ENCODE measurements around the gene IQCF5.
"Not testable (repeated sequence)": the region's sequence is repeated elsewhere in the genome, so short reads cannot be mapped to it uniquely, and the experiment has no call there.

IQCF5 gene

DNA sequence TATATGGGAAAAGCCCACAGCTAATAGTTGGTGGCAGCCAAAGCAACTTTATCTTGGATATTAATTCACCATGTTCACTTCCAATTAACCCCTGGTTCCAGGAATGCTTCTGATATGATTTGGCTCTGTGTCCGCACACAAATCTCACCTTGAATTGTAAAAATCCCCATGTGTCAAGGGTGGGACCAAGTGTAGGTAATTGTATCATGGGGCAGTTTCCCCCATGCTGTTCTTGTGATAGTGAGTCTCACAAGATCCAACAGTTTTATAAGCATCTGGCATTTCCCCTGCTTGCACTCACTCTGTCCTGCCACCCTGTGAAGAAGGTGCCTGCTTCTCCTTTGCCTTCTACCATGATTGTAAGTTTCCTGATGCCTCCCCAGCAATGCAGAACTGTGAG, 6.5 kb downstream of the IQCF5 start:
- DNase-seq (ENCODE audit: low read depth in 2 of 2): not testable (repeated sequence)

DNA sequence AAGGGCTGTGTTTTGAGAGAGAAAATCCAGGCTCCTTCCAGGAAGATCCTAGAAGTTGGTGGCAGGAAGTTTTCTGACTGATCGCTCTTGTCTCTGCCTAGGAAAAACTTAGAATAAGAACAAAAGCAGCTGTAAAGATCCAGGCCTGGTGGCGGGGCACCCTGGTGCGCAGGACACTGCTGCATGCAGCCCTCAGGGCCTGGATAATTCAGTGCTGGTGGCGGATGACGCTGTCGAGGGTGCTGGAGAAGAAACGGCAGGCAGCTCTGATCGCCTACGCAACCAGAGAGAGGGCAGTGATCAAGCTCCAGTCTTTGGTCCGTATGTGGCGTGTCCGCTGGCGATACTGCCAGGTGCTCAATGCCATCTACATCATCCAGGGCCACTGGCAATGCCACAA, 12.5 kb downstream of the IQCF5 start:
- DNase-seq (ENCODE audit: low read depth in 2 of 2): no peak

DNA sequence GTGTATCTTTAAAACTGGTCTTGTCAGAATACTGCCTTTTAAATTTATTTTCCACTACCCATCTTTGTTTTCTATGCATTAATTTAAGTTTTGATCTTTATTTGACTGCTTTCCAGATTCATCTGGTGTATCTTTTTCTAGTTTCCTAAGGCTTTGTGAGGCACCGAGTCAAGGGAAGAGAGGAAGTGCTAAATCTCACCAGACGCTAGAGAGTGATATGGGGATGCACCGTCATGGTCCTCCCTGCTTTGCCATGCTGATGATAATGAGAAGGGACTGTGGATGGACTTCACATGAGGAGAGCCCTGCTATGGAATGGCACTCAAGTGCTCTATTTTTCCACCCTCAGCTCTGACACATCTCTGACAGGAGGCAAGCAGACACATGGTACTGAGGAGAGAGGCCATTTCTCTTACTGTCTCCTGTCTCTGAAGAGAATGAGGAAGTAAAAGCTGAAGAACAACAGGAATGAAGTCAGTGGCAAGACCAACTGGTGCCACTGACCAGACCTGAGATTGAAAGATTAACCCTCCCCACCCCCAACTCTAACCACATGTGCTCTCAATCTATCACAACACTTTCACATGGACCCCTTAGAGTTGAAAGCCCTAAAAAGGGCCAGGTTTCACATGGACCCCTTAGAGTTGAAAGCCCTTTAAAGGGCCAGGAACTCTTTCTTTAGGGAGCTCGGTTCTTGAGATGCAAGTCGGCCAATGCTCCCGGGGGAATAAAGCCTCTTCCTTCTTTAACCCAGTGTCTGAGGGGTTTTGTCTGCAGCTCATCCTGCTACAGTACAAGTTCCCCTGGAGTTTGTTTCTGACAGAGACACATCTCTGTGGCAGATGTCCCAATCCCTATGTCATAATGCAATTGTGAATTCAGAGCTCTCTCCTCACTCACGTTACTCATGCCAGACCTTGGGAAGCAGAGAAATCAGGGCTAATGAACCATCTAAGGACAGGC, 14.4 kb downstream of the IQCF5 start, which contains the start of gene IQCF2:
Gene IQCF2, plus strand, starts transcription at position 913 of the 963 bp plus-strand sequence. CDS start 52 bp downstream, outside the sequence.
- DNase-seq (ENCODE audit: low read depth in 2 of 2): no peak

DNA sequence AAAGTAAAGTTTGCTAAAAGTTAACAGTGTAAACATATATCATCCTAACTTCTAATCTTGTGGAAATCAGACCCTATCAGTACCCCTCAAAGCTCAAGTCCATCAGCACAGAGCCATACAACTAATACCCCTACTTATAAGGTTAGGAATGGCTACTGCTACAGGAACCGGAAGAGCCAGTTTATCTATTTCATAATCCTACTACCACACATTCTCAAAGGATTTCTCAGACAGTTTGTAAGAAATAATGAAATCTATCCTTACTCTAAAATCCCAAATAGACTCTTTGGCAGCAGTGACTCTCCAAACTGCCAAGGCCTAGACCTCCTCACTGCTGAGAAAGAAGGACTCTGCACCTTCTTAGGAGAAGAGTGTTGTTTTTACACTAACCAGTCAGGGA, 20.0 kb downstream of the IQCF5 start:
- not testable (repeated sequence) for DNase-seq (ENCODE audit: low read depth in 2 of 2)

DNA sequence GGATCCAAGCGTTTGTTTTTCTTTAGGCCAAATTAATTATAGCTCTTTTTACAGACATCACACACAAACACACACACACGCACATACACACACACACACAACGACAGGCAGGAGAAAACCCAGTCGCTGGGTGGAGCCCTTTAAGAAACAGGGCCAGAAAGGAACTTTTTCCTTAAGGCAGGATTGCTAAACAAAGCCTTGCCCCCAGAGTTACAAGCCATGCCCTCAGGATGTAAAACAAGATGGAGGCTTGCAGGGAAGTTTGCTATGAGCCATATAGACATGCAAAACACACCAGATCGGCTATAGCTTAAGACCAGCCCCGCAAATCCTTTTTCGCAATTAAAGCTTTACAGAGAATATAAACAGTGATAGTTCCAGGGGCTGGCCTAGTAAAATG, 30.3 kb downstream of the IQCF5 start:
- no peak for DNase-seq (ENCODE audit: low read depth in 2 of 2)

DNA sequence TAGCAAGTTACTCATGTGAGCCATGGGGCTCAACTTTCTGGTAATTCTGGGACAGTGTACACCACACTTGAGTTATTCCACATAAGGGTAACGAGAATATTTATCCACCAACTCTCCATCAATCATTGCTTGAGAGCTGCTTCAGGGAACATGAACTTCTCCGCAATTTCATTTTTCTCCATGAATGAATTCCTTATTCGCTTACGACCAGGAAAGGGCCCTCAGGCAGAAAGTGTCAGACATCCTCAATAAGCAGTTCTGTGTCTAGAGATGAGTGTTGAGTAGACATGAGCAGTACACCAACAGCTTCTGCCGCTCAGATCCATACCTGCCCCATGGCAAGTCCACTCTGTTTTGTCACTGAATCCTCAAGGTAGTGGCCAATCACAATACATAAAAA, 38.8 kb downstream of the IQCF5 start:
- DNase-seq (ENCODE audit: low read depth in 2 of 2): no peak

DNA sequence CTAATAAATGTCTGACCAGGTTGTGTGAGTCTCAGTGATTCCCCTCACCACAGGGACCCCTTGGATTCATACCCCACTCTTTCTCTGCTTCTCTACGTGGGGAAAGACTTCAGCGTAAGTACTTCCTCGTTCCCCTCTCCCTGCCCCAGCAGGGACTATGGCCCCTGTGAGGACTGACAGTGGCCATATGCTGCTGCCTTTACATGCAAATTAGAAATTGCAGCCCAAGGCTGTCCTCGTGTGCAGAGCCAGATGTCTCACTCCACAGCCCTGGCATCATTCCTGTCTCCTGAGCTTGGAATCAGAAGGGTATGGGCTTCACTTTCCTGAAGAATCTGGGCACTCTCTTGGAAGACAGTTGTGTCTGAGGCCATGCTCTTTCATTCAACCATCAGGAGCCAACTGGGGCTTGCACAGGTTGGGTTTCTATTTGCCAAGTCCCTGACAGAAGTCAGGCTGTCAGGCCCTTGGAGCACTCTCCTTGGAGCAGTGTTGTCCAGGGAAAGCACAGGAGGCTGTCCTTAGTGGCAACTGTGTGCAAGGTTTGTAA, 44.5 kb downstream of the IQCF5 start:
- DNase-seq (ENCODE audit: low read depth in 2 of 2): no peak

DNA sequence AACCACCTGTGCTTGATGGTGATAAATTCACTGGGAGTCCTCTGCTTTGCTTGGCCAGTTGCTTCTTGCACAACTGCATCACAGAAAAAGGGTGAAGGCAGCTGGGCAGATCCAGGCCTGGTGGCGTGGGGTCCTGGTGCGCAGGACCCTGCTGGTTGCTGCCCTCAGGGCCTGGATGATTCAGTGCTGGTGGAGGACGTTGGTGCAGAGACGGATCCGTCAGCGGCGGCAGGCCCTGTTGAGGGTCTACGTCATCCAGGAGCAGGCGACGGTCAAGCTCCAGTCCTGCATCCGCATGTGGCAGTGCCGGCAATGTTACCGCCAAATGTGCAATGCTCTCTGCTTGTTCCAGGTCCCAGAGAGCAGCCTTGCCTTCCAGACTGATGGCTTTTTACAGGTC, 45.1 kb downstream of the IQCF5 start:
- DNase-seq (ENCODE audit: low read depth in 2 of 2): no peak

DNA sequence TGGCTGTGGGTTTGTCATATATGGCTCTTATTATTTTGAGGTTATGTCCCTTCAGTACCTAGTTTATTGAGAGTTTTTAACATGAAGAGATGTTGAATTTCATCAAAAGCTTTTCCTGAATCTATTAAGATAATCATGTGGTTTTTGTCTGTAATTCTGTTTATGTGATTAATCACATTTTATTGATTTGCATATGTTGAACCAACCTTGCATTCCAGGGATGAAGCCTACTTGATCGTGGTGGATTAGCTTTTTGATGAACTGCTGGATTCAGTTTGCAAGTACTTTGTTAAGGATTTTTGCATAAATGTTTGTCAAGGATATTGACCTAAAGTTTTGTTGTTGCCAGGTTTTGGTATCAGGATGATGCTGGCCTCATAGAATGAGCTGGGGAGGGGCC, 47.1 kb downstream of the IQCF5 start:
- DNase-seq (ENCODE audit: low read depth in 2 of 2): no peak

Data from fibroblast of skin of left quadriceps (primary cell).